ENCODE results near the gene HIVEP2. TPM values are rescaled to one million over a fixed set of nuclear protein-coding genes. Genes with fewer than 3 reads are reported as not detected.

The HIVEP2 gene
- total RNA-seq, 1 experiment from 2014 or later = 4.2 TPM

- H3K4ac ChIP-seq (ENCODE audit: low read depth, low read length) = no peak overlapping the region
- peak overlapping the region; percentile 57 to 93 (median 82) for H3K27ac Mint-ChIP-seq
- H3K56ac ChIP-seq (ENCODE audit: insufficient read length, low read depth, low read length) = no peak overlapping the region
- no peak overlapping the region for H3K18ac ChIP-seq (ENCODE audit: insufficient read length, low read depth, low read length)
- no peak overlapping the region for H3K23ac ChIP-seq (ENCODE audit: insufficient read length, low read depth, low read length)
- peak overlapping the region; percentile 52 to 58; a peak in 4 of 5 replicates for H3K4me3 Mint-ChIP-seq
- H2AFZ ChIP-seq (ENCODE audit: low read length) = no peak overlapping the region
- peak overlapping the region; percentile 50 for H3K27ac ChIP-seq (ENCODE audit: insufficient read length, low read depth, low read length)
- H3K4me1 Mint-ChIP-seq = peaks cover 35 to 38% of the 10 kb centered on the region in 2 experiments
- no peaks in the 10 kb centered on the region for H3K79me1 ChIP-seq (ENCODE audit: insufficient read depth, low read depth, low read length, poor library complexity, severe bottlenecking)
- H3K14ac ChIP-seq (ENCODE audit: insufficient read depth, low read length) = no peak overlapping the region
- H3K27me3 Mint-ChIP-seq (ENCODE audit: low read depth) = no peaks in the 10 kb centered on the region
- H3K4me2 ChIP-seq (ENCODE audit: insufficient read depth, insufficient read length, low read length) = peak overlapping the region; percentile 42
- no peaks in the 10 kb centered on the region for H4K20me1 ChIP-seq (ENCODE audit: control insufficient read depth, insufficient read depth, insufficient read length)
- no peaks in the 10 kb centered on the region for H3K36me3 Mint-ChIP-seq (ENCODE audit: insufficient read depth in 1 of 3, low read depth in 3 of 3)
- H2AK5ac ChIP-seq (ENCODE audit: insufficient read length, low read length) = no peak overlapping the region
- WGBS (ENCODE audit: extremely low coverage, insufficient read length, low lambda C conversion rate) = 100% methylated on average over 1 of the region's 10 CpGs
- no peak overlapping the region for H2BK20ac ChIP-seq (ENCODE audit: low read depth, low read length, poor library complexity, severe bottlenecking)
- no peak for TF ChIP-seq CTCF (conservative IDR thresholded peaks at IDR 0.05)
- H3K4me1 ChIP-seq (ENCODE audit: insufficient read depth, low read length) = peaks cover 5% of the 10 kb centered on the region; the same call in 1 of the 2 replicates
- H3K79me2 ChIP-seq (ENCODE audit: insufficient read depth, low read length) = no peaks in the 10 kb centered on the region
- no peak overlapping the region for H2BK15ac ChIP-seq (ENCODE audit: low read depth, low read length)
- H3K9ac ChIP-seq (ENCODE audit: extremely low read depth, insufficient read length, low read length) = no peak overlapping the region
- no peak overlapping the region for H2BK5ac ChIP-seq (ENCODE audit: insufficient read length, low read length)
- no peak overlapping the region for H4K91ac ChIP-seq (ENCODE audit: insufficient read length, low read depth, low read length)
- H3K9me3 Mint-ChIP-seq = no peaks in the 10 kb centered on the region
- no peak overlapping the region for H4K5ac ChIP-seq (ENCODE audit: insufficient read length, low read depth, low read length)
- H3K23me2 ChIP-seq (ENCODE audit: insufficient read length, low read depth, low read length, poor library complexity, severe bottlenecking) = no peaks in the 10 kb centered on the region
- peak; percentile 67 for DNase-seq
- H3K9me3 ChIP-seq (ENCODE audit: control insufficient read depth, low read depth, low read length) = no peaks in the 10 kb centered on the region
- no peak overlapping the region for H2BK12ac ChIP-seq (ENCODE audit: insufficient read length, low read depth, low read length)
- no peak overlapping the region for H2BK120ac ChIP-seq (ENCODE audit: low read depth, low read length, poor library complexity, severe bottlenecking)
- no peaks in the 10 kb centered on the region for H3K27me3 ChIP-seq (ENCODE audit: insufficient read depth, low read length)
- H4K8ac ChIP-seq (replicated peaks; ENCODE audit: insufficient read length, low read depth, low read length) = no peak overlapping the region
- H3T11ph ChIP-seq (ENCODE audit: low read length) = no peak overlapping the region
Observed at GRCh38 chr6:142885182-142885867, 59.7 kb downstream of the HIVEP2 start.
